Mesenteric fat pad (tissue), 1 donor: Measurements from ENCODE around the gene NACA2. TPM values are rescaled to one million over a fixed set of nuclear protein-coding genes. Genes with fewer than 3 reads are reported as not detected.
"Not testable (repeated sequence)": the region's sequence is repeated elsewhere in the genome, so short reads cannot be mapped to it uniquely, and the experiment has no call there.

Source experiments
- DNase-seq: peaks from one replicate; pipeline ENCODE4 v3.0.0-alpha.2; 2020; ENCODE audit warnings: low spot score
- long read RNA-seq: library from polyadenylated mRNA; unstranded; transcript quantifications from one replicate; pipeline ENCODE4 v2.0.0, GENCODE V29; 2020
- total RNA-seq: library from RNA; stranded (reverse); fragmentation: NEBNext Ultra II Directional; extraction: Animal tissue kit (Norgen Biotek cat#: 25700); gene quantifications from one replicate; pipeline ENCODE4 v1.2.1, GENCODE V29; 2021
- donor health status: DM: yes; HTN: yes; CAD: no.

The NACA2 gene
- total RNA-seq, result not detected
- long read RNA-seq, result 0 reads

DNA sequence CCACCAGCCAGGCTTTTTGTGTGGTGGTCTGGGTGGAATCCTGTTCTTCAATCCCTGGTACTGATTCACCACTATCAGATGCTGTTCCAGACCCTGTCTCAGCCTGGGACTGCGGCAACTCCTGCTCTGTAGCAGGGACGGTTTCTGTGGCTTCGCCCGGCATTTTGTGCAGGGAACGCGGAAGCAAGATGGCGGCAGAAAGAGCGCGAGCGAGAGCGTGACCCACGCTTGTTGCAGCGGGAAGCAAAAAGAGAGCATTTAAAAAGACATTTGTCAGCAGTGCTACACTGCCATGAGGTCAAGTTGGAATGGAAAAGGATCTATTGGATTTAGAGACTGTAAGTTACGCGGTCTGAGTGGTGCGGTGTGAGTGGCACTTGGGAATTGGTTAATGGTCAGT lies at the start of gene NACA2:
Gene NACA2, minus strand, starts transcription at position 202 of the 400 bp plus-strand sequence. Its CDS starts 39 bp downstream, at position 163.
- DNase-seq, result no peak

DNA sequence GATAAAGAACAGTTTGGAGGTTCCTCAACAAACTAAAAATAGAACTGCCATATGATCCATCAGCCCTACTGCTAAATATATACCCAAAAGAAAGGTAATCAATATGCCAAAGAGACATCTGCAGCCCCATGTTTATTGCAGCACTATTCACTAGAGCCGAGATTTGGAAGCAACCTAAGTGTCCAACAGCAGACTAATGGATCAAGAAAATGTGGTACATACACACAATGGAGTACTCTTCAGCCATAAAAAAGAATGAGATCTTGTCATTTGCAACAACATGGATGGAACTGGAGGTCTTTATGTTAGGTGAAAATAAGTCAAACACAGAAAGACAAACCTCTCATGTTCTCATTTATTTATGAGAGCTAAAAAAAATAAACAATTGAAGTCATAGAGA lies 48.8 kb upstream of the NACA2 start:
- no peak for DNase-seq

DNA sequence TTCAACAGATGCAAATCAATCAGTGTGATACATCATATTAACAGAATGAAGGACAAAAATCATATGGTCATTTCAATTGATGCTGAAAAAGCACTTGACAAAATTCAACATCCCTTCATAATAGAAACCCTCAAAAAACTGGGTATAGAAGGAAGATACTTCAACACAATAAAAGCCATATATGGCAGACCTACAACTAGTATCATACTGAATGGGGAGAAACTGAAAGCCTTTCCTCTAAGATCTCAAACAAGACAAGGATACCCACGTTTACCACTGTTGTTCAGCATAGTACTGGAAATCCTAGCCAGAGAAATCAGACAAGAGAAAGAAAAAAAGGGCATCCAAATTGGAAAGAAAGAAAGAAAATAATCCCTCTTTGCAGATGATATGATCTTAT lies 47.1 kb upstream of the NACA2 start:
- no peak for DNase-seq

DNA sequence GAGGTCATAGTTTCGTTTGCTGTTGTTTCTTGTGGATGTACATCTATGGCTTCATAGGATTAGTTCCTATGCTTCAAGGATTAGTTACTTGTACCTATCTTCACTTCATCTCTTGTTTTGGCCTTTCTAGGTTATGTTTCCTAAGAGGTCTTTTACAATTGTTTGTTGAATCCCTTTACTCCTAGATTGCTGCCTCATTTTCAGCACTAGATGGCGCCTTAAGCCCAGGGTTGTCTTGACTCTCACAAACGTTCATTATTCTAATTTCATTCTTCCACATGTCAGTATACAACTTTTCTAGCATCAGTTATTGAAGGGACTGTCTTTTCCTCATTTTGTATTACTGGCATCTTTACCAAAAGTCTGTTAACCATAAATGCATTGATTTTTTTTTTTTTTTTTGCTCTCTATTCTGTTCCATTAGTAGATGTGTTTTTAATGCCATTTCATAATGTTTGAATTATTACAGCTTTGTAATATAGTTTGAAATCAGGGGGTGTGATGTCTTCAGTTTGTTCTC lies 45.0 kb upstream of the NACA2 start:
- no peak for DNase-seq

DNA sequence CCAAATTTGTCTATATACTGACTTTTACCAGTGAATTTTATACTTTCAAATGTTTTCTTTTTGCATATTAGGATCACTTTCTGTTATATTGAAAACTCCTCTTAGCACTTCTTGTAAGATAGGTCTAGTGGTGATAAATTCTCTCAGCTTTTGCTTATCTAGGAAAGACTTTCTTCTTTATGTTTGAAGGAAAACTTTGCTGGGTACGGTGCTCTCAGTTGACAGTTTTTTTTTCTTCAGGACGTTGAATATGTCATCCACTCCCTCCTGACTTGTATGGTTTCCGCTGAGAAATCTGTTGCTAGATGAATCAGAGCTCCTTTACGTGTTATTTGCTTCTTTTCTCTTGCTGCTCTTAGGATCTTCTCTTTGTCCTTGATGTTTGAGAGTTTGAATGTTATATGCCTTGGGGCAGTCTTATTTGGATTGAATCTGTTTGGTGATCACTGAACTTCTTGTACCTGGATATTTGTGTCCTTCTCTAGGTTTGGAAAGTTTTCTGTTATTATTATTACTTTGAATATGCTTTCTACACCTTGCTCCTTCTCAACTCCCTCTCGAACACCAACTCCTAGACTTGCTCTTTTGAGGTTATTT lies 44.0 kb upstream of the NACA2 start:
- no peak for DNase-seq

DNA sequence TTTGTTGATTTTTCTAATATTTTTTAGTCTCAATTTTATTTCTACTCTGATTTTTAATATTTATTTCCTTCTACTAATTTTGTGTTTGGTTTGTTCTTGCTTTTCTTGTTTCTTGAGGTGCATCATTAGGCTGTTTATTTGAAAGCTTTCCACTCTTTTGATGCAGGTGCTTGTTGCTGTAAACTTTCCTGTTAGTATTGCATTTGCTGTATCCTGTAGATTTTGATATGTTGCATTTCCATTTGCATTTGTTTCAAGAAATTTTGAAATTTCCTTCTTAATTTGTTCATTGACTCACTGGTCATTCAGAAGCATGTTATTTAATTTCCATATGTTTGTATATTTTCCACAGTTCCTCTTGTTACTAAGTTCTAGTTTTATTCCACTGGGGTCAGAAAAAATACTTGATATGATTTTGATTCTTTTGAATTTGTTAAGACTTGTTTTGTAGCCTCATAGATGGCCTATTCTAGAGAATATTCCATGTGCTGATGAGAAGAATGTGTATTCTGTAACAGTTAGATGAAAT lies 43.1 kb upstream of the NACA2 start:
- no peak for DNase-seq

DNA sequence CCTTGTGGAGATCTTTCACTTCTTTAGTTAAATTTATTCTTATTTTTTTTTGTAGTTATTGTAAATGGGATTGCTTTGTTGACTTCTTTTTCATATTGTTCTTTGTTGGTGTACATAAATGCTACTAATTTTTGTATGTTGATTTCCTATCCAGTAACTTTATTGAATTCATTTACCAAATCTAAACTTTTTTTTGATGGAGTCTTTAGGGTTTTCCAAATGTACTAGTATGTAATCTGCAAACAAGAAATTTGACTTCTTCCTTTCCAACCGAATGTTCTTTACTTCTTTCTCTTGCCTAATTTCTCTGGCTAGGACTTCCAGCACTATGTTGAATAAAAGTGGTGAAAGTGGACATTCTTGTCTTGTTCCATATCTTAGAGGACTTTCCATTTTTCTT lies 41.8 kb upstream of the NACA2 start:
- DNase-seq, result no peak

DNA sequence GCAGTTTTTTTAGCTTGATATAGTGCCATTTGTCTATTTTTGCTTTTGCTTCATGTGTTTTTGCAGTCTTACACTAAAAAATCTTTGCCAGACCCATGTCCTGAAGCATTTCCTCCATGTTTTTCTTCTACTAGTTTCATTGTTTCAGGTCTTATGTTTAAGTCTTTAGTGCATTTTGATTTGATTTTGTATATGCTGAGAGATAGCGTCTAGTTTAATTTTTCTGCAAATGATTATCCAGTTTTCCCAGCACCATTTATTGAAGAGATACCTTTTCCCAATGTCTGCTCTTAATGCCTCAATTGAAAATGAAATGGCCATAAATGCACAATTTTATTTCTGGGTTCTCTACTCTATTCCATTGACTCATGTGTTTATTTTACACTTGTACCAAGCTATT lies 40.8 kb upstream of the NACA2 start:
- DNase-seq, result no peak

DNA sequence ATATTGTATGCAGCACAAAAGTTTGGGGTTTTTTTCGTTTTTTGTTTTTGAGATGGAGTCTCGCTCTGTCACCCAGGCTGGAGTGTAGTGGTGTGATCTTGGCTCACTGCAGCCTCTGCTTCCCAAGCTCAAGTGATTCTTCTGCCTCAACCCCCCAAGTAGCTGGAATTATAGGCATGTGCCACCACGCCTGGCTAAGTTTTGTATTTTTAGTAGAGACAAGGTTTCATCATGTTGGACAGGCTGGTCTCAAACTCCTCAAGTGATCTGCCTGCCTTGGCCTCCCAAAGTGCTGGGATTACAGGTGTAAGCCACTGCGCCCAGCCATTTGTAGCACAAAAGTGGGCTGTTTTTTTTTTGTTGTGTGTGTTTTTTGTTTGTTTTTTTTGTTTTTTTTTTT lies 37.1 kb upstream of the NACA2 start:
- not testable (repeated sequence) for DNase-seq

DNA sequence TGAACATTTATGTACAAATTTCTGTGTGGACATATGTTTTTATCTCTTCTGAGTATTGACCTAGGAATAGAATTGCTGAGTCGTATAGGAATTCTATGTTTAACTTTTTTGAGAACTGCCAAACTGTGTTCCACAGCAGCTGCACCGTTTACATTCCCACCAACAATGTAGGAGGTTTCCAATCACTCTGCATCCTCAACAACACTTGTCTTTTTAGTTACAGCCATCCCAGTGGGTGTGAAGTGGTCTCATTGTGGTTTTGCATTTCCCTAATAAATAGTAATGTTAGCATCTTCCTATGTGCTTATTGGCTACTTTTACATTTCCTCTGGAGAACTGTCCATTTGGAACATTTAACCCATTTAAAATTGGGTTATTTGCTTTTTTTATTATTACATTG lies 36.6 kb upstream of the NACA2 start:
- DNase-seq, result no peak

DNA sequence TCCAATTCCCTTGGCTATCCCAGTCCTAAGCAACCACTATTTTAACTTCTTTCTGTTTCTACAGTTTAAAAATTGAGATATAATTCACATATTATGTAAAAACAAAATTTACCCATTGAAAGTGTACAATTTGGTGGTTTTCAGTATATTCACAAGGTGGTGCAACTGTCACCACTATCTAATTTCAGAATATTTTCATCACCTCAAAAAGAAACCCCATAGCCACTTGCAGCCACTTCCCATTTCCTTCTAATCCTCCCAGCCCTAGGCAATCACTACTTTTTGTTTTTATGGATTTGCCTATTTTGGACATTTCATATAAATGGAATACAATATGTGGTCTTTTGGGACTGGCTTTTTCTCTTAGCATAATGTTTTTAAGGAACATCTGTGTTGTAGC lies 36.1 kb upstream of the NACA2 start:
- DNase-seq, result no peak

DNA sequence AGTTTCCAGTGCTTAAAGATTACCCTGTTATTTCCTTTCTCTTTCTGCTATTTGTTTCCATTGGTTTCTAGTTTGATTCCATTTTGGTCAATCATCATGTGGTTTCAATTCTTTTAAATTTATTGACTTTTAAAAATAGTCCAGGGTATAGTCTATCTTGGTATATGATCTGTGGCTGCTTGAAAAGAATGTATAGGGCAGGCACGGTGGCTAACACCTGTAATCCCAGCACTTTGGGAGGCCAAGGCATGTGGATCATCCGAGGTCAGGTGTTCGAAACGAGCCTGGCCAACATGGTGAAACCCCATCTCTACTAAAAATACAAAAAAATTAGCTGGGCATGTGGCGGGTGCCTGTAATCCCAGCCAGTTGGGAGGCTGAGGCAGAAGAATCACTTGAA lies 34.5 kb upstream of the NACA2 start:
- no peak for DNase-seq

DNA sequence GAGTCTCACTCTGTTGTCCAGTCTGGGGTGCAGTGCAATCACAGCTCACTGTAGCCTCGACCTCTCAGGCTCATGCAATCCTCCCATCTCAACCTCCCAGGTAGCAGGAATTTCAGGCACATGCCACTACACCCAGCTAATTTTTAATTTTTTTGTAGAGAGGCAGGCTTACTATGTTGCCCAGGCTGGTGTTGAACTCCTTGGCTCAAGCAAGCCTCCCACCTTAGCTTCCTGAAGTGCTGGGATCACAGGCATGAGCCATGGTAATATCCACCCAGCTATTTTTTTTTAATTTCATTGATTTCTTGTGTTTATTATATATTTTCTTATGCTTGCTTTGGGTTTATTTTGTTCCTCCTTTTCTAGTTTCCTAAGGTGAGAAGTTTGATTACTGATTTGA lies 33.9 kb upstream of the NACA2 start:
- DNase-seq, result no peak

DNA sequence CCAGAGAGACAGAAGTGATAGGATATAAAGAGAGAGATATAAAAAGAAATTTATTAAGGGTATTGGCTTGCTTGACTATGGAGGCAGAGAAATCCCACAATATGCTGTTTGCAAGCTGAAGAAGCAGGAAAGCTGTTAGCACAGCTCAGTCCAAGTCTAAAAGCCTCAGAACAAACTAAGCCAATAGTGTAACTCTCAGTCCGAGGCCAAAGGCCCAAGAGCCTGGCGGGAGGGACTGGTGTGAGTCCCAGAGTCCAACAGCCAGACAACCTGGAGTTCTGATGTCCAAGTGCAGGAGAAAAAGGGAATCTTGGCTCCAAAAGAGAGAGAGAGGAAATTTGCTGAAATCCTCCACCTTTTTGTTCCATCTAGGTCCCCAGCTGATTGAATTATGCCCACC lies 30.3 kb upstream of the NACA2 start:
- no peak for DNase-seq

DNA sequence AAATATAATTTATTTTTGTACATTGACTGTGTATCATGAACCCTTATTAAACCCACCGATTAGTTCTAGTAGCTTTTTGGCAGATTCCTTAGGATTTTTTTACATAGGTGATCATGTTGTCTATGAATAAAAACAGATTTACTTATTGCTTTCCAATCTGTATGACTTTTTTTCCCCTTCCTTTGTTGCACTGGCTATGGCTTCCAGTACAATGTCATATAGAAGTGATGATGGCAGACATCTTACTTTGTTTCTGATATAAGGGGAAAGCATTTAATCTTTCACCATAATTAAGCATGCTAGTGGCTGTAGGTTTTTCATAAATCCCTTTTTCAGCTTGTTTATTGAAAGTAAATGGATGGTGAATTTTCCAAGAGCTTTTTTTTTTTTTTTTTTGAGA lies 28.9 kb upstream of the NACA2 start:
- DNase-seq, result no peak

DNA sequence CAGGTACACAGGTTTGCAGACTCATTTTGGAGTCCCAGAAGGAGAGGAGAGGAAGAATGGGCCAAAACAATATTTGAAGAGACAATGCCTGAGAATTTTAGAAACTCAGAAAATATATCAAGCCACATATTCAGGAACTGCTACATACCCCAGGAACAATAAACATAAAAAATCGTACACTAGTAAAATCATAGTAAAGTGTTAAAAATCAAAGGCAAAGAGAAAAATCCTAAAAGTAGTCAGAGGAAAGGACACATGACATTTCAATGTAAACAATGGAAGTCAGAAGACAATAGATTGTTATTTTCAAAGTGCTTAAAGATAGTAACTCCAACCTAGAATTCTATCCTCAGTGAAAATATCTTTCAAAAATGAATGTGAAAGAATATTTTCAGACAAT lies 28.5 kb upstream of the NACA2 start:
- no peak for DNase-seq

DNA sequence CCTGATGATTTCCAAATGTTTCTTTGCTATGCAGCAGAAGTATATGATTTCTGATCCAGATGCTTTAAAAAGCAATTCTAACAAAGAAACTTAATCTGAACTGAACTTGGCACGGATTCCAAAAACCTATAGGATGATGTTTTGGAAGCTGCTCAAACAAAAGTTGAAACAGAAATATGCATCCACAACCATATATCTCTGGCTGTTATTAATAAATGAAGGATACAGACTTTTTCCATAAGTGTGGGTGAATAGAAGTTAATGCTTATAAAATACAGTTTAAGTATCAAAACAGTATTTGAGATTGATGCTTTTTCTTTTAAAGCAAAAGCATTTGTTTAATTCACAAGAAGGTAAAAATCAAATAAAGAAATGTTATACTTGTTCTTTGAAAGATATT lies 27.9 kb upstream of the NACA2 start:
- DNase-seq, result no peak

DNA sequence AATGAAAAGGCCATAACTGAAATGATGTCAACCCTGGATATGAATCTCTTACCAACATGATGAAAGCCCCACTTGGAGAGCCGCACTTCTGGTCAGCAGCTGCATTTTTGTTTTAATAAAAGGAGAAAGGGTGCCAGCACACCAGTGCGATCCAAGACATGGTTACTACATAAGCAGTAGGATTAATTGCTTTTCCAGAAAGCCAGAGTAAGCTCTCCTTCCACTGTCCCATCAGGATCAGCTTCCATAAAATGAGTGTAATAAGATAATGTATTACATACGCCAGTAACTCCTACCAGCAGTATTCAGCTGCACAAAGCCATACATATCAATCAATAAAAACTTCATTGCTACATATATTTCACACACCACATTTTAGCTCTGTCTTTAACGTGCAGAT lies 26.3 kb upstream of the NACA2 start:
- DNase-seq, result no peak

DNA sequence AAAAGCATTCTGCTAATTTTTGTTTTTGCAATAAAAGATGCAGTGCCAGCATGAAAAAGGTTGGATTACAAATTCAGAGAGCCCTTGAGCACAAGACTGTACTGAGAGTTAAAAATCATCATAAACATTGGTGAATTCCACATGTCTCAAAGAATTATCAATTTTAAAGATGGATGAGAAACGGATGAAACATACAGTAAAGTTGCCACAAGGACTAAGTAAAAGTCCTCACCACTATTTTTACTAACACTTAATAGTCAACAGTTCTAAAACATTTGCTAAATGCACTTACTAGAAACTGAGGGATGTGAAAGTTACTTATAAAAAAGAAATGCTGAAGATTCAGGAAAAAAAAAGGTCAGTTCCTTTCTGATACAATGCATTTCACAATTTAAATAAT lies 25.8 kb upstream of the NACA2 start:
- no peak for DNase-seq

DNA sequence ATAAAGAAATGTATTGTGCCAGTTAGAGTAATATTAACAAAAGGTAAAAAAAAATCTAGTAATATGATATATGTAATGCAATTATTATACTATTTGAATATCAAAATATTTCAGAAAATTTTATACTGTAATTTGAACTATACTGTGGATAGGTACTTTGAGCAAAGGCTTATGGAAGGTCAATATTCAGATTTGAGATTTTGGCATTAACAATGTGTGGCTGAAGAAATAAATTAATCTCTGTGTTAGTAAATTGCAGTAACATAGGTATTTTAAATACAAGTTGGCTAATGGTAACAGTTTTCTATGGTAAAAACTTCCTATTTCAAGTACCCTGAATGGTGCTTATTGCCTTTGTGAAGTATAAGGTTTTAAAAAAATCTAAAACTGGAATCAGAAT lies 23.2 kb upstream of the NACA2 start:
- no peak for DNase-seq

DNA sequence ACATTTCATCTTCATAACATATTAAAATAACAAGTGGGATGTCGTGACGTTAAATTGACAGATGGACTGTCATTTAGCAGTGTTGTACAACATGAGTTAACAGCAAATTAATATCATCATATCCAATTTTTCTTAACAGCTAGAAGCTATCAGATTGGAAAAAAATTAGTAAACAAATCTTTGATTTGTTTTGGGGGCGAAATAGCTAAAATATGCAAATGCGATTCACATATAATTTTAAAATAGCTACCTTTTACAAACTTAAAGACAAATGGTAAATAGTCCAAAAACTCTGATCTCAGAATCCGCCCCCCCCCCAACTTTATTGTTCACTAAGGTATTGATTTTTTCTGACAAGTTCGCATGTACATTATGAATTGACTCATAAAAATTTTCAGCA lies 20.3 kb upstream of the NACA2 start:
- no peak for DNase-seq

DNA sequence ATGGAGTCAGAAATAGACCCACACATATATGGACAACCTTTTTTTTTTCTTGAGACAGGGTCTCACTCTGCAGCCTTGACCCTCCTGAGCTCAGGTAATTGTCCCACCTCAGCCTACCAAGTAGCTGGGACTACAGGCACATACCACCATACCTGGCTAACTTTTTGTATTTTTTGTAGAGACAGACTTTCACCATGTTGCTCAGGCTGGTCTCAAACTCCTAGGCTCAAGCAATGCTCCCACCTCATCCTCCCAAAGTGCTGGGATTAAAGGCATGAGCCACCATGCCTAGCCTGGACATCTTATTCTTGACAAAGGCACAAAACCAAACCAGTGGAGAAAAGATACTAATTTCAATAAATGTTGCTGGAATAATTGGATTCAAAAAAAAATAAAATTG lies 14.7 kb upstream of the NACA2 start:
- no peak for DNase-seq

DNA sequence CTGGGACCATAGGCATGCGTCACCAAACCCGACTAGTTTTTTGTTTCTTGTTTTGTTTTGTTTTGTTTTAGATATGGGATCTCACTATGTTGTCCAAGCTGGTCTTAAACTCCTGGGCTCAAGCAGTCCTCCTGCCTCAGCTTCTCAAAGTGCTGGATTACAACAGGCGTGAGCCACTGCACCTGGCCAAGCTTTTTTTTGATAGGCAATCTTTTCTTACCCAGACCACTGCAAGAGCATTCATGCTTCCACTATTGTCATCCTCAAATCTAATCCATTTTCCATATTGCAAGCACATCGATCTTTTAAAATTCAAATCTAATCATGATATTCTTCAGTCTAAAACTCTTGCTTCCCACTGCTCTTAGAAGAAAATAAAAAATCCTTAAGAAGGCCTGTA lies 10.3 kb upstream of the NACA2 start:
- DNase-seq, result no peak

DNA sequence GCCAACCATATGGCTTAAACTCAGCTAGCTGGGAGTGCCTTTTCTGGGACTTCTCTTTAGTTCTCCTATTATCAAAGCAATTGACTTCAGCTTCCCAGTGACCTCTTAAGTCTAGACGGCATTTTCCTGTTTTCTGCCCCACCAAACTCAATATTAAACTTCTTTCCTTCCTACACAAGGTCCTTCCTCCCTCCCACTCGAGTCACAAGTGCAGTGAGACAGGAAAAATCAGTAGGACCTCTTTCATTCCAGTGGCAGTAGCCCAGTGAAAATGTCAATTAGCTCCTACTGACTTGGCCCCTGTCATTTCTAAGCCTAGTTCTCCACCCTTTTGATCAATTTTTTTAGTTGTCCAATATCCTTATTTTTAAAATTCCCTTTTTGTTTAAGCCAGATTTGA lies 9.6 kb upstream of the NACA2 start:
- no peak for DNase-seq
